GM06990 (cell line): ENCODE data around the gene SCN3A.

Experiments used
- DNase-seq: peaks from one replicate; pipeline ENCODE4 v3.0.0-alpha.2; 2011; ENCODE audit not compliant: insufficient read length; ENCODE audit errors: extremely low read depth
- H3K27me3 ChIP-seq: replicated peaks from 2 replicates; pipeline ENCODE4 v1.6.0; 2011; ENCODE audit warnings: low read length; ENCODE audit not compliant: control insufficient read depth, insufficient read depth
- H3K36me3 ChIP-seq: 2 replicates; pipeline ENCODE4 v1.5.1; 2011; ENCODE audit warnings: low read length; ENCODE audit not compliant: control insufficient read depth, insufficient read depth
- H3K4me3 ChIP-seq: replicated peaks from 2 replicates; pipeline ENCODE4 v1.5.1; 2011; ENCODE audit warnings: low read depth, mild to moderate bottlenecking, control low read depth, low read length
- TF ChIP-seq, protein P1 (sequence below): IDR thresholded peaks from 2 replicates; pipeline ENCODE4 v1.5.1; 2011; ENCODE audit warnings: low read length, control low read depth, mild to moderate bottlenecking, inconsistent platforms; ENCODE audit not compliant: insufficient read depth, poor library complexity, severe bottlenecking

SCN3A gene

DNA sequence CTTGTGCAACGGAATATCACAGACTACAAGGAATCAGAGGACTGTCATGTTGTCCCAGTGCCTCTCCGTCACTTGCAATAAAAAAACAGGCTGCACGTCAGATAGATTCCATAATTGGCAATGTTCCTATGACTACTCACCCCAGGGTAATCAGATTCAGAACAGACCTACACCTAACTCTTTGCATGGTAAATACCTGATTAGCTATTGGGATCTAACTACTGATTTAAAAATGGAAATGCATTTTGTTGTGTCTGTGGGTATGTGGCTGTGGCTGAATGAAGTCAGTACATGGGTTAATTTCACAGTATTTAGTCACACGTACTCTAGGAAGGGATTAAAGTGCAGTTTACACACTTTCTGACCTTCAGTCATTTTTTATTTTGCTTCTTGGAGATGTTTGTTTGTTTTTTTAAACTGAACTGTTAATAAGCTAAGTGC is 91.7 kb downstream of the SCN3A start:
- Histone ChIP-seq H3K36me3 (no peaks in the 10 kb centered on the region), H3K27me3 (no peaks in the 10 kb centered on the region), H3K4me3 (no peak overlapping the region)
- DNase-seq, result no peak
- TF ChIP-seq, protein P1, sequence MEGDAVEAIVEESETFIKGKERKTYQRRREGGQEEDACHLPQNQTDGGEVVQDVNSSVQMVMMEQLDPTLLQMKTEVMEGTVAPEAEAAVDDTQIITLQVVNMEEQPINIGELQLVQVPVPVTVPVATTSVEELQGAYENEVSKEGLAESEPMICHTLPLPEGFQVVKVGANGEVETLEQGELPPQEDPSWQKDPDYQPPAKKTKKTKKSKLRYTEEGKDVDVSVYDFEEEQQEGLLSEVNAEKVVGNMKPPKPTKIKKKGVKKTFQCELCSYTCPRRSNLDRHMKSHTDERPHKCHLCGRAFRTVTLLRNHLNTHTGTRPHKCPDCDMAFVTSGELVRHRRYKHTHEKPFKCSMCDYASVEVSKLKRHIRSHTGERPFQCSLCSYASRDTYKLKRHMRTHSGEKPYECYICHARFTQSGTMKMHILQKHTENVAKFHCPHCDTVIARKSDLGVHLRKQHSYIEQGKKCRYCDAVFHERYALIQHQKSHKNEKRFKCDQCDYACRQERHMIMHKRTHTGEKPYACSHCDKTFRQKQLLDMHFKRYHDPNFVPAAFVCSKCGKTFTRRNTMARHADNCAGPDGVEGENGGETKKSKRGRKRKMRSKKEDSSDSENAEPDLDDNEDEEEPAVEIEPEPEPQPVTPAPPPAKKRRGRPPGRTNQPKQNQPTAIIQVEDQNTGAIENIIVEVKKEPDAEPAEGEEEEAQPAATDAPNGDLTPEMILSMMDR, result no peak

GRCh38 chr2:165110394-165110793 is 93.5 kb downstream of the SCN3A start:
- DNase-seq, result no peak

DNA sequence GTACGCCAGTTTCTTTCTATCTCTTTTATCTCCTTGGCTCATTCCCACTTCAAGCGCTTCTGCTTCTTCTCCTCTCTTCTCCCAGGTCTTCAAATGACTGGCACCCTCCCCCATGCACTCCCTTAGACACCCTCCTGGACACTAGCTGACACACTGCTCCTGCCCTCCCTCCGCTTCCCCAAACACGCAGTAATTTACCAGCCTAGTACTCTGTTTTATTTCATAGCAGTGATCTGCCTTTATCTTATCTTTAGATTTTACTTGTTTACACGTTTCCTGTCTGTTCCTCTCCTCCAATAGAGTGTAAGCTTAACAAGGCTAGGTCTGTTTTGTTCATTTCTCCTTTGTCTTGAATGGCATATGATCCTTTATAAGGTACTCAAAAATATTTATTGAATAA is 93.9 kb downstream of the SCN3A start:
- TF ChIP-seq, protein P1, result no peak
- no peak for DNase-seq
- Histone ChIP-seq H3K36me3 (no peaks in the 10 kb centered on the region), H3K4me3 (no peak overlapping the region), H3K27me3 (no peaks in the 10 kb centered on the region)

More at GRCh38 chr2:165110394-165110793, 93.5 kb downstream of the SCN3A start:
- Histone ChIP-seq H3K36me3 (no peaks in the 10 kb centered on the region), H3K27me3 (no peaks in the 10 kb centered on the region), H3K4me3 (no peak overlapping the region)
- TF ChIP-seq, protein P1, result no peak

GRCh38 chr2:165105926-165106325 is 97.9 kb downstream of the SCN3A start:
- TF ChIP-seq, protein P1, result no peak
- Histone ChIP-seq H3K36me3 (no peaks in the 10 kb centered on the region), H3K27me3 (no peaks in the 10 kb centered on the region), H3K4me3 (no peak overlapping the region)
- DNase-seq, result no peak

DNA sequence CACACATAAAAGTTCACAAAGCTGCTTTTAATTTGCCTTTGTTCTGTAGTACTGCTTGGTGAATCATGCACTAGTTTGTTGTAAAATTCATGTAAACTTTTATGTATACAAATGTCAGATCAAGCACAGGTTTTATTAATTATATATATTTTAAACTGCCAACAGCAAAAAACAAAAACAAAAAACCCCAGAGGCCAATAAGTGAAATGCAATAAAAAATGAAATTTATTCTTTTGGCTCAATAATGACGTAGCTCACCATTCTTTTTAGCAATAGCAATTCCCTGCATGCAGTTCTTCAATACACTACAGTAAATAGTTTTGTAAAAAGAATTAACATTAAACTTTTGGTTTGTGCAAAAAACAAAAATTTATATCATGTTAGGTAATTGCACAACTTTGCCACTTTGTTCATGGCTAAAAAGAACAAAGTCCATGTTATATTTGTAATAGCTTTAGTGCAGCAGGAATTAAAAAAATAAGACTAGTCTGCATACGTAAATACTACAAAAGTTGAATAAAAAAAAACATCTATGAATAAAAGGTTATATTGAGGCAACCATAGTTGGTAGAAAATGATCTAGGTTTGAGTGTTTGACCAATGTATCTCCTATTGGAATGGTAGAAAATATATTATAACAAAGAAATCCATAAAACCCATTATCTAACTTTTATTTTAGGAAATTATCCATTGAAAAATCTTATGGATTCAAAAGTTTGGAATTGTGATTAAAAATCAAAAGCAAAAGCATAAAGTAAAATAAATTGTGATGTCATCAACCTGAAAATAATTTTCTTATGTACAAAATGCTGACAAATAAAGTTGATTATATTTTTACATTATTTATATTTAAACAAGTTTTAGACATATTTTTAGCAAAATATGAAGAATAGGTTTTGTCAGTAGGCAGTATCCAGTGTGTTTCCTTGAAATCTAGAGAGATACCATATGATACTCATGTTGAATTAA is 115.6 kb downstream of the SCN3A start:
- no peak for DNase-seq
- TF ChIP-seq, protein P1, result no peak
- Histone ChIP-seq H3K4me3 (no peak overlapping the region), H3K36me3 (no peaks in the 10 kb centered on the region), H3K27me3 (no peaks in the 10 kb centered on the region)
